C4-2B (cell line): ENCODE data around the gene ROS1.
"Not testable (repeated sequence)": the region's sequence is repeated elsewhere in the genome, so short reads cannot be mapped to it uniquely, and the experiment has no call there.

Source experiments
- H3K27ac ChIP-seq: fragments of 450-650 bp; 2 replicates; pipeline ENCODE4 v1.5.1; 2017
- CTCF ChIP-seq: fragments of 450-650 bp; conservative IDR thresholded peaks from 2 replicates; pipeline ENCODE4 v1.5.1; 2017; ENCODE audit warnings: mild to moderate bottlenecking
- ZFX ChIP-seq: fragments of 450-650 bp; IDR thresholded peaks from 2 replicates; pipeline ENCODE4 v1.6.1; 2017

Gene ROS1

GRCh38 chr6:117381749-117382148, 44.0 kb downstream of the ROS1 start:
- TF ChIP-seq ZFX (no peak), CTCF (no peak)
- no peak overlapping the region for H3K27ac ChIP-seq

- TF ChIP-seq CTCF, result no peak
- no peak for TF ChIP-seq ZFX
- H3K27ac ChIP-seq, result no peak overlapping the region
Observed at GRCh38 chr6:117380298-117380697, 45.4 kb downstream of the ROS1 start.

- H3K27ac ChIP-seq, result no peak overlapping the region
- TF ChIP-seq ZFX, result no peak
- TF ChIP-seq CTCF, result no peak
Observed at GRCh38 chr6:117375446-117375845, 50.3 kb downstream of the ROS1 start.

GRCh38 chr6:117373211-117373813, 52.4 kb downstream of the ROS1 start:
- no peak overlapping the region for H3K27ac ChIP-seq
- TF ChIP-seq ZFX (no peak), CTCF (no peak)

GRCh38 chr6:117372289-117372688, 53.5 kb downstream of the ROS1 start:
- not testable (repeated sequence) for H3K27ac ChIP-seq

- no peak overlapping the region for H3K27ac ChIP-seq
- TF ChIP-seq CTCF (no peak), ZFX (no peak)
Observed at GRCh38 chr6:117371492-117371891, 54.2 kb downstream of the ROS1 start.

- no peak overlapping the region for H3K27ac ChIP-seq
- TF ChIP-seq ZFX, result no peak
- TF ChIP-seq CTCF, result no peak
Observed at GRCh38 chr6:117359581-117359980, 66.2 kb downstream of the ROS1 start.

GRCh38 chr6:117354671-117355070, 71.1 kb downstream of the ROS1 start:
- TF ChIP-seq CTCF, result no peak
- TF ChIP-seq ZFX, result no peak
- H3K27ac ChIP-seq, result no peak overlapping the region
